ENCODE data around the gene GPC3.

GPC3 gene

DNA sequence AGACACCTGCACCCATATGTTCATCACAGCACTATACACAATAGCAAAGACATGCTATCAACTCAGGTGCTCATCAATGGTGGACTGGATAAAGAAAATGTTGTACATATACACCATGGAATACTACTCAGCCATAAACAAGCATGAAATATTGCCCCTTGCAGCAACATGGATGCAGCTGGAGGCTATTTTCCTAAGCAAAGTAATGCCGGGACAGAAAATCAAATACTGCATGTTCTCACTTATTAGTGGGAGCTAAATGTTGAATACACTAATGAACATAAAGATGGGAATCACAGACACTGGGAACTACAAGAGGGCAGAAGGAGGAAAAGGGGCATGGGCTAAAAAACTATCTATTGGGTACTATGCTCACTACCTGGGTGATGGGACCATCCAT, 278.5 kb downstream of the GPC3 start:
- no peak overlapping the region for H3K4me3 ChIP-seq (replicated peaks; ENCODE audit: low read depth, low read length)
- TF ChIP-seq, protein P1, sequence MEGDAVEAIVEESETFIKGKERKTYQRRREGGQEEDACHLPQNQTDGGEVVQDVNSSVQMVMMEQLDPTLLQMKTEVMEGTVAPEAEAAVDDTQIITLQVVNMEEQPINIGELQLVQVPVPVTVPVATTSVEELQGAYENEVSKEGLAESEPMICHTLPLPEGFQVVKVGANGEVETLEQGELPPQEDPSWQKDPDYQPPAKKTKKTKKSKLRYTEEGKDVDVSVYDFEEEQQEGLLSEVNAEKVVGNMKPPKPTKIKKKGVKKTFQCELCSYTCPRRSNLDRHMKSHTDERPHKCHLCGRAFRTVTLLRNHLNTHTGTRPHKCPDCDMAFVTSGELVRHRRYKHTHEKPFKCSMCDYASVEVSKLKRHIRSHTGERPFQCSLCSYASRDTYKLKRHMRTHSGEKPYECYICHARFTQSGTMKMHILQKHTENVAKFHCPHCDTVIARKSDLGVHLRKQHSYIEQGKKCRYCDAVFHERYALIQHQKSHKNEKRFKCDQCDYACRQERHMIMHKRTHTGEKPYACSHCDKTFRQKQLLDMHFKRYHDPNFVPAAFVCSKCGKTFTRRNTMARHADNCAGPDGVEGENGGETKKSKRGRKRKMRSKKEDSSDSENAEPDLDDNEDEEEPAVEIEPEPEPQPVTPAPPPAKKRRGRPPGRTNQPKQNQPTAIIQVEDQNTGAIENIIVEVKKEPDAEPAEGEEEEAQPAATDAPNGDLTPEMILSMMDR (IDR thresholded peaks at IDR 0.05; ENCODE audit: low read depth, low read length, missing control alignments) = no peak
- DNase-seq (ENCODE audit: extremely low read depth, low read depth) = no peak

DNA sequence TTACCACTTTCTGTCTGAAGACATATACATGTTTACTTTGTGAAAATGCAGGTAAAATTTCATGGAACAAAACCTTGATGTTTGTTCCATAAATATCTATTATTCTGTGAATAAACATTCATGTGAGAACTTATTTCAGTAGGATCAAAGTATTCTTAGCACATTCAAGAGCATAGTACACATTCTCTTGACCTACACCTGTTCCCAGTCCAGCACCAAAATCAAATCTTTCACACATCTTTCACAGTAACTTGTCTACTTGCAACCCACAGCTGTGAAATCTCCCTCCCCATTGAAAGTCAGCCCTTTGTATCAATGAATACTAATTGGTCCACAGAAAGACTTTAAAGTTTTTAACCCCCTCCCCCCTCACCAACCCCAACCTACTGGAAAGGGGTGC, 283.2 kb downstream of the GPC3 start:
- TF ChIP-seq, protein P1 (IDR thresholded peaks at IDR 0.05; ENCODE audit: low read depth, low read length, missing control alignments) = no peak
- H3K4me3 ChIP-seq (replicated peaks; ENCODE audit: low read depth, low read length) = no peak overlapping the region
- DNase-seq (ENCODE audit: extremely low read depth, low read depth) = no peak

DNA sequence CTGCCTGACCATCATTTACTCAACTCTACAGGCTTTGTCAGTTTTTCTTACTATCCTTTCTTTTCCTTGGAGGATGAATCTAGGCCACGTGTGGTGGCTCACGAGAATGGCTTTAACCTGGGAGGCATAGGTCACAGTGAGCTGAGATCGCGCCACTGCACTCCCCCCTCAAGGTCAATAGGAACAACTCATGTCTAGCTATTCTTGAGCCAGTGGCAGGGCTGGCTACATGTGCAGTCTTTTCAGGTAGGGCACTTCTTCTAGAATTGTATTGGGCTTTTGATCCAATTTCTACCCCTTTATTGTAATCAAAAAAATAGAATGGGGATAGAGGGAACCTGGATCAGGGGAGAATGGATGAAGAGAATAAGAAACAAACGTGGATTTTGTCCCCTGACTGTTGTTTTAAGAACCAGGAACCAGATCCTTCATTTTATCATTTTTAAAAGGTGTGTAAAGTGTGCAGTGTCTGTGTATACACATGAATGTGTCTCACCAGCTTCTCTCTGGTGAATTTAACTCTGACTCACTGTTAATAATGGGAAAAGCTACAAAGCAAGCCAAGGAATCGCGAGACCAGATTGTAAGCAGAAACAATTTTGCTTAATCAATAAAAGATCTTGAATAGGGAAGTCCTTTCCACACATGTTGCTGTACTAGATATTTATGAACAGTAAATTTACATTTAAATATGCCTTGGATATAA, 286.2 kb downstream of the GPC3 start:
- H3K4me3 ChIP-seq (replicated peaks; ENCODE audit: low read depth, low read length) = no peak overlapping the region
- no peak for DNase-seq (ENCODE audit: extremely low read depth, low read depth)
- TF ChIP-seq, protein P1 (IDR thresholded peaks at IDR 0.05; ENCODE audit: low read depth, low read length, missing control alignments) = no peak

DNA sequence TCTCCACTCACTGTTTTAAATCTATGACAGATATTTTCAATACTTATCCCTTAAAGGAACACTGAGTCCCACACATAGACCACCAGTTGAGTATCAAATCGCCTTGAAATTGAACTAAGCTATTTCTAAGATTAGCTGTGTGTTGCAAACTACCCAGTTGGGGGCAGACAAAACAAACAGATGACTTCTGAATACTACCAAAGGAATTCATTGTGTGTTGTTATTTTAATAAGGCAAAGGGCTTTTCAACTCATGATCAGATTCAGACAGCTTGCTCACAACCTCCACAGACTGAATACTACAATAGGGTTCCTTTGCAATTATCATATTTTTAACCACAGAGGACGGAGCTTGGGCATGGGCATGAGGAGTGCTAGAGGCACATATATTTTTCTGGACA, 287.1 kb downstream of the GPC3 start:
- TF ChIP-seq, protein P1 (IDR thresholded peaks at IDR 0.05; ENCODE audit: low read depth, low read length, missing control alignments) = no peak
- H3K4me3 ChIP-seq (replicated peaks; ENCODE audit: low read depth, low read length) = no peak overlapping the region
- no peak for DNase-seq (ENCODE audit: extremely low read depth, low read depth)

DNA sequence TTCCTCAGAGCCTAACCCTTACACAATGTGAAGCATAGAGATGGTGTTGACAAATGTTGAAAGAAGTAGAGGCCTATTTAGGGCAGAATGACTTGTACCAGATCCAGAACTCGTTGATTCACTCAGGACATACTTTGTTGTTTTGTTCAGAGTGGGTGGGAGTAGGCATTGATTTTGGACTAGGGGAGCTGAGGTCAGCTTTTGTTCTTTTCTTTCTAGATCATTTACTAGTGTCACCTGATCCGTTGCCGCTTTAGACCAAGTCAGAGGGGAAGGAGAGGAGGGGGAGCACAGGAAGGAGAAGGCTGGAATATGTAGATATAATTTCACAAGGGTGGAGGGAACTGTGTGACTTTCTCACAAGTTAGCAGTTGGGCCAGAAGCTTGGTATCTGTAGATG, 287.7 kb downstream of the GPC3 start:
- TF ChIP-seq, protein P1 (IDR thresholded peaks at IDR 0.05; ENCODE audit: low read depth, low read length, missing control alignments) = no peak
- no peak overlapping the region for H3K4me3 ChIP-seq (replicated peaks; ENCODE audit: low read depth, low read length)
- no peak for DNase-seq (ENCODE audit: extremely low read depth, low read depth)

DNA sequence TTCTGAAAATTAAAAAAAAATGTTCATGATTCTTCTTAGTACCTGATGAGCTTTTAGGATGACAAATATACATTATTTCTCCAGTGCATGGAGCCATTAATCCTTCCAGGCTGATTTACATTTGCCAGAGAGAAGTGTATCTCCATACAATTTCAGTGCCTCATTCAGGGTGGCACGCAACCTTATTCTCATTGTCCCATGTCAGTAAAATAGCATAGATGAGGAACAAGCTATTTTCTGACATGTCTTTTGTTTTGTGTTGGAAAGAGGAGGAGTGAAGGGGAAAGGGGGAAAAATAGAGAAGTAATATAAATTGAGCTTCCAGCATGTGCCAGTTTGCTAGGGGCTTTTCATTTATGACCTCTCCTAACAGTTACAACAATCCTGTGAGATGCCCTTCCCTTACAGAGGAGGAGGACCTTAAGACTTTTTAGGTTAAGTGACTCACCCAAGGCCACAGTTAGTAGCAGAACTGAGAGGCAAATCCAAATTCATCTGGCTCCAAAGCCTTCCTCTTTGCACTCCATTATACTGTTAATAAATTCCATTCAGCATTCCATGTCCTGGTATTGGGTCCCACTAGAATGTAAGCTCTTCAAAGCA, 295.3 kb downstream of the GPC3 start:
- TF ChIP-seq, protein P1 (IDR thresholded peaks at IDR 0.05; ENCODE audit: low read depth, low read length, missing control alignments) = no peak
- DNase-seq (ENCODE audit: extremely low read depth, low read depth) = no peak
- no peak overlapping the region for H3K4me3 ChIP-seq (replicated peaks; ENCODE audit: low read depth, low read length)

Data from HFF-Myc (cell line).